Amygdala (tissue), 56 donors: ENCODE measurements around the gene SCFD1.
"Not testable (repeated sequence)": the region's sequence is repeated elsewhere in the genome, so short reads cannot be mapped to it uniquely, and the experiment has no call there.

Experiments used
- DNase-seq, 56 donors: peaks; one replicate each; lab custom pipeline; 2025; lab: John Stamatoyannopoulos, UW

The SCFD1 gene

GRCh38 chr14:30608533-30609006 lies 13.5 kb upstream of the SCFD1 start:
- DNase-seq, result no peak

DNA sequence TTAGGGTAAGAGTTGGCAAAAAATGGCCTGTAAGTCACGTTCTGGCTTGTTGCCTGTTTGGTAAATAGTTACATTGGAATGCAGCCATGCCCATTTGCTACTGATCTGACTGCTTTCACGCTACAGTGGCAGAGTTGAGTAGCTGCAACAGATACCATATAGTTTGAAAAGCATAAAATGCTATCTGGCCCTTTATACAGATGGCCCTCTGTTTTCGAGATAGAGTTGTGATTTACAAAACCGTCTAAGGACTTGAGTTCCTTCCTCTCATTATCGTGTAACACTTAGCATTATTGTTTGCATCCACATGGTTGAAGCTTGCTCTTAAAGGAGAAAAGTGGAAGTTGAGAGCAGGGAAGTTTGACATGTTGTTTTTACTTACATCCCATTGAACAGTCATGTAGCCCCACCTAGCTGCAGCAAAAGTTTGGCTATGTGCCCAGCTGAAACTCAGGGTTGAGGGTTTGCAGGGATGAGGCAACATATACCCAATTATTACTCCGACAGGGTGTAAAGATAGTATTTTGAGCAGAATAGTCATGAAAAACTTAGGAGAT lies 11.3 kb upstream of the SCFD1 start:
- DNase-seq, result peak in 24 of 56 donors; percentile 1 to 41 (median 12)

DNA sequence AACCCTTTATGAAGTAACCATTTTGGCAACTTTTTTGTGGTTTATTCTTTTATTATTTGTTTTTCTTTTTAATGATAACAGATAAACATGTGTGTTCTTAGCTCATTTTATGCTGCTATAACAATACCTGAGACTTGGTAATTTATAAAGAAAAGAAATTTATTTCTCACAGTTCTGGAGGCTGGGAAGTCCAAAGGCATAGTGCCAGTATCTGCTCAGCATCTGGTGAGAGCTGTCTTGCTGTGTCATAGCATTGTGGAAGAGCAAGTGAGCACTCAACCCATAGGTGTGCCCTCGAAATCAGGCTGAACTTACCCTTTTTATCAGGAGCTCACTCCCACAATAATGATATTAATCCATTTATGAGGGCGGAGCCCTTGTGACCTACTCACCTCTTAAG lies 8.0 kb upstream of the SCFD1 start:
- DNase-seq, result no peak

GRCh38 chr14:30620178-30620577 lies 1.9 kb upstream of the SCFD1 start:
- no peak for DNase-seq

- DNase-seq, result peak in 7 of 56 donors; percentile 4 to 65 (median 17)
Measured at GRCh38 chr14:30621354-30621939, 672 bp upstream of the SCFD1 start.

GRCh38 chr14:30623412-30624131 lies 1.5 kb downstream of the SCFD1 start:
- DNase-seq, result no peak

DNA sequence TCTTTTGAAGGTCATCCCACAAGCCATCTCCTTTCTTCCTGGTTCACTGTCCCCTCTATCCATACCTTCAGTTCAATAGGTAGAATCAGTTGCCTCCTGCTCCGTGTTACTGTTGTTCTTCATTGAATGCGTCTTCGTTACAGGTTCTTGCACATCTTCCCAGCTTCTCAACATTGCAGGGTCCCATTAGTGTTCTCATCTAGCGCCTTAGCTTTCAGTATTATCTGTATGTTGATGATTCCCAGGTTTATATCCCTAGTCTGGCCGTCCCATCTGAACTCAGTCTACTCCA lies 2.0 kb downstream of the SCFD1 start:
- DNase-seq, result no peak

- DNase-seq, result no peak
Measured at GRCh38 chr14:30625533-30625932, 3.4 kb downstream of the SCFD1 start.

DNA sequence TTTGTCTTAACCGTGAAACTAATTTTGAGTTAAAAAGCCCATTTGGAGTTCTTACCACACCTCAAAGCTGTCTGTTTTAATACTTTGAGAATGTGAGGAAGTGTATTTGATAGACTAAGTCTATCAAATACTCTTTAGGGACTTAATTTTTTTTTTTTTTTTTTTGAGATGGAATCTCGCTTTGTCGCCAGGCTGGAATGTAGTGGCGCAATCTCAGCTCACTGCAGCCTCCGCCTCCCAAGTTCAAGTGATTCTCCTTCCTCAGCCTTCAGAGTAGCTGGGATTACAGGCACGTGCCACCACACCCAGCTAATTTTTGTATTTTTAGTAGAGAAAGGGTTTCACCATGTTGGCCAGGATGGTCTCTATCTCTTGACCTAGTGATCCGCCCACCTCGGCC lies 7.3 kb downstream of the SCFD1 start:
- DNase-seq, result not testable (repeated sequence)

DNA sequence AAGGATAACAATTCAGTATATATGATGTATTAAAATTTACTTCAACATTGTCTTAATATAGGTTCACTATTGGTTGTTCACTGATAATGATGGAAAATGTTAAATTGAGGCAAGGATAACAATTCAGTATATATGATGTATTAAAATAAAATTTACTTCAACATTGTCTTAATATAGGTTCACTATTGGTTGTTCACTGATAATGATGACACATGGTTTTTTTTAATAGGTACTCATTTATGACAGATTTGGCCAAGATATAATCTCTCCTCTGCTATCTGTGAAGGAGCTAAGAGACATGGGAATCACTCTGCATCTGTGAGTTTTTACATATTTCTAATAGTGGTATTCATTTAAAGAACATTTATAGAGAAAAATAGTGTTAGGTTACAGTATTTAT lies 8.1 kb downstream of the SCFD1 start:
- DNase-seq, result no peak

DNA sequence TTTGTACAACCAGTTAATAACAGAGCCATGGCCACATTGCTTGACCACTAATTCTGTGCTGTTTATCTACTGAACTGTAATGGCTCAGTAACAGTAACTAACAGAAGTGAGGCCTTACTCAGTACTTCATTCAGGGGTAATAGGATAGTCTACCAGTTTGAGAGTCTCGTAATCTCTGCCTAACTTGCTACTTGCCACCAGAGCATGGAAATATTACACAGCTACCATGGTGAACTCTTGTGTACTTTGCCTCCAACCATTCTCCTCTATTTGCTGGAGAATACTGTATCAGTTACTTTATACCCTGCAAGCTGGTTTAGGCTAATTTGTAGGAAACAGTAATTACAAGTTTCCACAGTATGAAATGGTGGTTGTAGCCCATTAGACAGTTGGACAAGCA lies 10.6 kb downstream of the SCFD1 start:
- DNase-seq, result no peak

DNA sequence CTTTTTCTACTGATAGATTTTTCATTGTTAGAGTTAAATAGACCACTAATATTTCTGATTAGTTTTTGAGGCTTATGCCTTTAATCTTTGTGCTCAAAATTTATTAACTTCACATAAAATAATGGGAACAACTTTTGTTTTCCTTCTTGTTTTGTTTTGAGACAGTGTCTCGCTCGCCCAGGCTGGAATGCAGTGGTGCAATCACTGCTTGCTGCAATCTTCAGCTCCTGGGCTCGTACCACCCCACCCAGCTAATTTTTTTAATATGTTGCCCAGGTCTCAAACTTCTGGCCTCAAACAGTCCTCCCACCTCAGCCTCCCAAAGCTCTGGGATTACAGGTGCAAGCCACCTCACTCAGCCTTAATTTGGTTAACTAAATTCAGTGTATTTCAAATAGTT lies 16.8 kb downstream of the SCFD1 start:
- no peak for DNase-seq

DNA sequence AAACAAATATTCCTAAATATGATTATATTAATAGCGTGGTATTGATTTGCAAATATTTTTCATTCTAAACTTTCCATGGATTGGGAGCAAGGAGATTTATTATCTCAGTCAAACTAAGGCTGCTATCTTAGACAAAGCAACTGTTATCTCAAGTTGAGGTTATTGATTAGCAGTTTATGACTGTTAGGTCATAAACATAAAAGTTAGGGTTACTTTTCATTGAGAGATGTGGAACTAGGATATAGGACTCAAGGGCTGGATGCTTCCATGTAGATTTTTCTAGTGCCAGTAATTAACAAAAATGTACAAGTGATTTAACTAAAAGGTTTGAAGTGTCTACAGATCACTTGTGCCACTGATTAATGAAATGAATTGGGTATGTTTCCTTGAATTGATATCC lies 19.1 kb downstream of the SCFD1 start:
- no peak for DNase-seq

DNA sequence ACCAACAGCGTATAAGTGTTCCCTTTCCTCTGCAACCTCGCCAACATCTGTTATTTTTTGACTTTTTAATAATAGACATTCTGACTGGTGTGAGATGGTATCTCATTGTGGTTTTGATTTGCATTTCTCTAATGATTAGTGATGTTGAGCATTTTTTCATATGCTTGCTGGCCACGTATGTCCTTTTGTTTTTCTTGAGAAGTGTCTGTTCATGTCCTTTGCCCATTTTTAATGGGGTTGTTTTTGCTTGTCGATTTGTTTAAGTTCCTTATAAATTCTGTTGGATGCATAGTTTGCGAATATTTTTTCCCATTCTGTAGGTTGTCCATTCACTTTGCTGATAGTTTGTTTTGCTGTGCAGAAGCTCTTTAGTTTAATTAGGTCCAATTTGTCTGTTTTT lies 22.3 kb downstream of the SCFD1 start:
- DNase-seq, result not testable (repeated sequence)

GRCh38 chr14:30645600-30645999 lies 23.5 kb downstream of the SCFD1 start:
- DNase-seq, result no peak

- no peak for DNase-seq
Measured at GRCh38 chr14:30648471-30648870, 26.4 kb downstream of the SCFD1 start.

DNA sequence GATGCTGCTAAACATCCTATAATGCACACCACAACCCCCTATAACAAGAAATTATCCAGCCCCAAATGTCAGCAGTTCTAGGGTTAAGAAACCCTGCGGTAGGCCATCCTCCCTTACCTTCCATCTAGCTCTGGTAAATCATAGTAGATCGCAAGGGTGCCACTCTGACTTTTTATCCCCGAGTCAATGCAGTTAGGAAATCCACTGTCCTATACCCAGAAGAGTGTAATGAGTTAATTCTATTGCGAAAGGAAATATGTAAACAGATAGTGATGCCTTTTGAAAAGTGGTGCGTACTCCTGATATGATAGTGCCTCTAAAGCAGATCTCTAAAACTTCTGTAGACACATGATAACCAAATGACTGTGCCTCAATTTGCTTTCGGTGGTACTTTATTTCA lies 29.8 kb downstream of the SCFD1 start:
- DNase-seq, result no peak

DNA sequence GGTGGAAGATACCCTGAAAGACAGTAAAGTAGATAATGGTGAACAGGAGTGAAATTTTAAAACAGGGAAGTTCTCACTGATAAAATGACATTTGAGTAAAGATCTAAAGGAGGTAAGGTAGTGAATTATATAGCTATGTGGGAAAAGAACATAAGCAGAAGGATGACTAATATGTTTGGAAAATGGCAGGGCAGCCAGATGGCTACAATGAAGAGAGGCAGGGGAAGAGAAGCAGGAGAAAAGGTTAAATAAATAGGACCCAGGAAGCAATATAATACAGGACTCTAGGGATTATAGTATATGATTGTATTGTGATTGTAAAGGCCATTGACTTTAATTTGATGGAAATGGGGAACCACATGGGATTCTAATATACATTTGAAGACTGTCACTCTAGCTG lies 33.0 kb downstream of the SCFD1 start:
- no peak for DNase-seq

- DNase-seq, result no peak
Measured at GRCh38 chr14:30655658-30656057, 33.5 kb downstream of the SCFD1 start.

- DNase-seq, result peak in 6 of 56 donors; percentile 0 to 18 (median 4)
Measured at GRCh38 chr14:30656190-30656632, 34.1 kb downstream of the SCFD1 start.

- DNase-seq, result no peak
Measured at GRCh38 chr14:30657050-30657449, 34.9 kb downstream of the SCFD1 start.

DNA sequence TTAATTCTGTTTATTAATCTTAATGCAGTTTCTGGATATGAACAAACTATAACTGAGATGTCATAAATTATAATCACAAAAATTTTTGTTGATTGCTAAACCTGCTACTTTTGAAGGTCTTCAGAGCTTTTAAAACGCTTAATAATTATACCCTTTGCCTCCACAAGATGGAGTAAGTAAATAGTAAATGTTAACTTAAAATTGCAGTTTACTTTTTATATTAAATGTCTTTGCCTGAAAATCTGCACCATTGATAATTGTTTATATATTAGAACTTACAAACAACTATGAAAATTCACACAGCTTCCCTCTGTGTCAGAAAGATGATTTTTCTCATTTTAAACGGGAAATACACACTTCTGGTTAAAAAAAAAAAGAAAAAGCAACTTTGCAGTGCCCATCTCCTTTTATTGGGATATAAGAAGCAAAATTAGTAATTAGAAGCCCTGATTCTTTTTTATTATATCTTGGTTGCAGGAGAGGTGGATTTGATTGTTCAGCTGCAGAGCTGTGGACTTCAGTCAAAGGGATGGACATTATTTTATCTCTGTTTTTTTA lies 35.6 kb downstream of the SCFD1 start:
- DNase-seq, result no peak
